Transverse colon (tissue), 4 donors: ENCODE results near the gene DERA.

Experiments used
- CTCF ChIP-seq, 5 experiments: fragments of 200-600 bp in 3 of 5; fragments of 450-650 bp in 2 of 5; sonication (generic) in 3 of 5; IDR thresholded peaks; 1 replicate in 2 of 5; 2 replicates in 3 of 5; pipeline ENCODE4 v1.5.1; 2016 to 2017; ENCODE audit warnings: antibody characterized with exemption in 5 of 5, inconsistent platforms in 3 of 5, mild to moderate bottlenecking in 2 of 5, moderate library complexity in 1 of 5
- EP300 ChIP-seq: sonication (generic); formaldehyde crosslinking; IDR thresholded peaks from one replicate; pipeline ENCODE4 v1.6.1; 2017; ENCODE audit warnings: antibody characterized with exemption, low read depth
- POLR2A ChIP-seq: fragments of 450-650 bp; IDR thresholded peaks from one replicate; pipeline ENCODE4 v1.6.1; 2016; ENCODE audit warnings: antibody characterized with exemption, mild to moderate bottlenecking, moderate library complexity
- POLR2AphosphoS5 ChIP-seq, 3 donors: sonication (generic); formaldehyde crosslinking; IDR thresholded peaks; one replicate each; pipeline ENCODE4 v1.6.1; 2016; ENCODE audit warnings: antibody characterized with exemption in 3 of 3

GRCh38 chr12:15899282-15899870, 11.8 kb upstream of the DERA start:
- TF ChIP-seq CTCF (IDR thresholded peaks at IDR 0.05) (peak; percentile 62 to 75 (median 66)), POLR2A (no peak), EP300 (no peak), POLR2AphosphoS5 (IDR thresholded peaks at IDR 0.05) (no peak)
